ENCODE results near the gene ADAMTS2. TPM values are rescaled to one million over a fixed set of nuclear protein-coding genes. Genes with fewer than 3 reads are reported as not detected.

Gene ADAMTS2
- total and polyA plus RNA-seq, 4 experiments from 2014 or later: 0.07 TPM; not detected in 3

DNA sequence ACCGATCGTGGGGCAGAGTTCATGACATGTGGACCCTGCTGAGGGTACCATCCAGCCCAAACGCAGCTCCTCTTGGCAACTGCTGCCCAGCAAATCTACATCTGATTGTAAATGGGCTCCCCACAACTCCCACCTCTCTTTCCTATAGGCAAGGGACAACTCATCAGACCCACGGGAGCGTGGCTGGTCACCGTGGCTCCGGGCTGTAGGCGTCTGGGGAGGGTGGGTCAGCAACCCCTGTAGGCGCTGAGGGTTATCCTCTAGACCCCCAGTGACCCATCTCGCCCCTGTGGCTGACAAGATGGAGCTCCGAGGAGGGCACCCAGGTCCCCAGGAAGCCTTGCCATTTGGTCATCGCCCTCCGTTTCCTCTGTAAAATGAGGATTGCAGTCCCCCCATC lies 162.7 kb downstream of the ADAMTS2 start:
- Histone ChIP-seq H3K27me3 (ENCODE audit: insufficient read depth, low read length) (no peaks in the 10 kb centered on the region), H3K27ac (ENCODE audit: low read depth, low read length) (no peak overlapping the region), H3K4me3 (ENCODE audit: low read length in 2 of 2) (no peak overlapping the region), H3K36me3 (ENCODE audit: insufficient read depth, low read length) (no peaks in the 10 kb centered on the region), H3K4me1 (ENCODE audit: insufficient read depth, low read length) (no peaks in the 10 kb centered on the region), H3K9me3 (ENCODE audit: control insufficient read depth in 1 of 2, low read length in 2 of 2) (no peaks in the 10 kb centered on the region)
- no peak for DNase-seq
- Mint-ChIP-seq H3K27ac (no peak overlapping the region), H3K27me3 (peaks cover 20 to 30% of the 10 kb centered on the region in 2 donors), H3K4me3 (no peak overlapping the region), H3K9me3 (peaks cover 0 to 11% (median 1%) of the 10 kb centered on the region in 8 donors), H3K4me1 (no peaks in the 10 kb centered on the region), H3K36me3 (no peaks in the 10 kb centered on the region)
- ChIA-PET POLR2A (ENCODE audit: partially characterized antibody) (no interaction called here), CTCF (ENCODE audit: partially characterized antibody) (no interaction called here)
- intact Hi-C loops (cut with micrococcal nuclease): no loop called here

GRCh38 chr5:179181988-179182387 lies 163.3 kb downstream of the ADAMTS2 start:
- intact Hi-C loops (cut with micrococcal nuclease): no loop called here
- Mint-ChIP-seq H3K27ac (no peak overlapping the region), H3K9me3 (peaks cover 0 to 11% (median 1%) of the 10 kb centered on the region in 8 donors), H3K36me3 (no peaks in the 10 kb centered on the region), H3K27me3 (peaks cover 20 to 30% of the 10 kb centered on the region in 2 donors), H3K4me3 (peak overlapping the region in 1 of 8 donors; percentile 20), H3K4me1 (no peaks in the 10 kb centered on the region)
- no peaks in the 10 kb centered on the region for H3K36me3 ChIP-seq (ENCODE audit: insufficient read depth, low read length)
- no peaks in the 10 kb centered on the region for H3K9me3 ChIP-seq (ENCODE audit: control insufficient read depth in 1 of 2, low read length in 2 of 2)
- H3K4me3 ChIP-seq (ENCODE audit: low read length in 2 of 2): no peak overlapping the region
- no peaks in the 10 kb centered on the region for H3K4me1 ChIP-seq (ENCODE audit: insufficient read depth, low read length)
- H3K27ac ChIP-seq (ENCODE audit: low read depth, low read length): no peak overlapping the region
- no peak for DNase-seq
- ChIA-PET POLR2A (ENCODE audit: partially characterized antibody) (no interaction called here), CTCF (ENCODE audit: partially characterized antibody) (no interaction called here)
- no peaks in the 10 kb centered on the region for H3K27me3 ChIP-seq (ENCODE audit: insufficient read depth, low read length)

GRCh38 chr5:179180921-179181645 lies 164.2 kb downstream of the ADAMTS2 start:
- no peak overlapping the region for H3K27ac Mint-ChIP-seq
- no peak overlapping the region for H3K4me3 ChIP-seq (ENCODE audit: low read length in 2 of 2)
- peaks cover 0 to 11% (median 1%) of the 10 kb centered on the region in 8 donors for H3K9me3 Mint-ChIP-seq
- CTCF ChIA-PET (ENCODE audit: partially characterized antibody): no interaction called here
- POLR2A ChIA-PET (ENCODE audit: partially characterized antibody): no interaction called here
- H3K4me1 Mint-ChIP-seq: no peaks in the 10 kb centered on the region
- H3K9me3 ChIP-seq (ENCODE audit: control insufficient read depth in 1 of 2, low read length in 2 of 2): no peaks in the 10 kb centered on the region
- H3K27ac ChIP-seq (ENCODE audit: low read depth, low read length): no peak overlapping the region
- H3K4me1 ChIP-seq (ENCODE audit: insufficient read depth, low read length): no peaks in the 10 kb centered on the region
- no peaks in the 10 kb centered on the region for H3K36me3 ChIP-seq (ENCODE audit: insufficient read depth, low read length)
- intact Hi-C loops (cut with micrococcal nuclease): no loop called here
- H3K4me3 Mint-ChIP-seq: no peak overlapping the region
- no peaks in the 10 kb centered on the region for H3K27me3 ChIP-seq (ENCODE audit: insufficient read depth, low read length)
- peaks cover 23 to 35% of the 10 kb centered on the region in 2 donors for H3K27me3 Mint-ChIP-seq
- no peaks in the 10 kb centered on the region for H3K36me3 Mint-ChIP-seq
- DNase-seq: no peak

GRCh38 chr5:179180061-179180610 lies 165.1 kb downstream of the ADAMTS2 start:
- H3K27me3 ChIP-seq (ENCODE audit: insufficient read depth, low read length): no peaks in the 10 kb centered on the region
- H3K27ac ChIP-seq (ENCODE audit: low read depth, low read length): no peak overlapping the region
- ChIA-PET POLR2A (ENCODE audit: partially characterized antibody) (no interaction called here), CTCF (ENCODE audit: partially characterized antibody) (no interaction called here)
- no peak for DNase-seq
- H3K9me3 ChIP-seq (ENCODE audit: control insufficient read depth in 1 of 2, low read length in 2 of 2): no peaks in the 10 kb centered on the region
- H3K36me3 ChIP-seq (ENCODE audit: insufficient read depth, low read length): no peaks in the 10 kb centered on the region
- no peak overlapping the region for H3K27ac Mint-ChIP-seq
- H3K9me3 Mint-ChIP-seq: peaks cover 0 to 11% (median 1%) of the 10 kb centered on the region in 8 donors
- intact Hi-C loops (cut with micrococcal nuclease): no loop called here
- no peaks in the 10 kb centered on the region for H3K4me1 Mint-ChIP-seq
- H3K4me1 ChIP-seq (ENCODE audit: insufficient read depth, low read length): no peaks in the 10 kb centered on the region
- no peak overlapping the region for H3K4me3 ChIP-seq (ENCODE audit: low read length in 2 of 2)
- H3K4me3 Mint-ChIP-seq: no peak overlapping the region
- H3K27me3 Mint-ChIP-seq: peaks cover 22 to 34% of the 10 kb centered on the region in 2 donors
- H3K36me3 Mint-ChIP-seq: no peaks in the 10 kb centered on the region

GRCh38 chr5:179177711-179178575 lies 167.3 kb downstream of the ADAMTS2 start:
- peaks cover 0 to 11% (median 0%) of the 10 kb centered on the region in 8 donors for H3K9me3 Mint-ChIP-seq
- Histone ChIP-seq H3K9me3 (ENCODE audit: control insufficient read depth in 1 of 2, low read length in 2 of 2) (no peaks in the 10 kb centered on the region), H3K4me3 (ENCODE audit: low read length in 2 of 2) (no peak overlapping the region), H3K27ac (ENCODE audit: low read depth, low read length) (no peak overlapping the region), H3K36me3 (ENCODE audit: insufficient read depth, low read length) (no peaks in the 10 kb centered on the region), H3K27me3 (ENCODE audit: insufficient read depth, low read length) (no peaks in the 10 kb centered on the region), H3K4me1 (ENCODE audit: insufficient read depth, low read length) (no peaks in the 10 kb centered on the region)
- H3K27me3 Mint-ChIP-seq: peaks cover 17 to 18% of the 10 kb centered on the region in 2 donors
- ChIA-PET POLR2A (ENCODE audit: partially characterized antibody) (no interaction called here), CTCF (ENCODE audit: partially characterized antibody) (no interaction called here)
- H3K4me3 Mint-ChIP-seq: no peak overlapping the region
- intact Hi-C loops (cut with micrococcal nuclease): no loop called here
- no peaks in the 10 kb centered on the region for H3K4me1 Mint-ChIP-seq
- no peak overlapping the region for H3K27ac Mint-ChIP-seq
- no peak for DNase-seq
- H3K36me3 Mint-ChIP-seq: no peaks in the 10 kb centered on the region

GRCh38 chr5:179176571-179177230 lies 168.6 kb downstream of the ADAMTS2 start:
- POLR2A ChIA-PET (ENCODE audit: partially characterized antibody): no interaction called here
- Histone ChIP-seq H3K4me1 (ENCODE audit: insufficient read depth, low read length) (no peaks in the 10 kb centered on the region), H3K4me3 (ENCODE audit: low read length in 2 of 2) (no peak overlapping the region), H3K27ac (ENCODE audit: low read depth, low read length) (no peak overlapping the region), H3K27me3 (ENCODE audit: insufficient read depth, low read length) (no peaks in the 10 kb centered on the region), H3K36me3 (ENCODE audit: insufficient read depth, low read length) (no peaks in the 10 kb centered on the region), H3K9me3 (ENCODE audit: control insufficient read depth in 1 of 2, low read length in 2 of 2) (no peaks in the 10 kb centered on the region)
- DNase-seq: no peak
- peaks cover 13 to 15% of the 10 kb centered on the region in 2 donors for H3K27me3 Mint-ChIP-seq
- CTCF ChIA-PET (ENCODE audit: partially characterized antibody): no interaction called here
- intact Hi-C loops (cut with micrococcal nuclease): no loop called here
- no peak overlapping the region for H3K4me3 Mint-ChIP-seq
- H3K4me1 Mint-ChIP-seq: no peaks in the 10 kb centered on the region
- H3K9me3 Mint-ChIP-seq: peaks cover 0 to 11% (median 0%) of the 10 kb centered on the region in 8 donors
- no peaks in the 10 kb centered on the region for H3K36me3 Mint-ChIP-seq
- H3K27ac Mint-ChIP-seq: no peak overlapping the region

- CTCF ChIA-PET (ENCODE audit: partially characterized antibody): no interaction called here
- intact Hi-C loops (cut with micrococcal nuclease): no loop called here
Observed at GRCh38 chr5:179176166-179176565, 169.1 kb downstream of the ADAMTS2 start.

More at GRCh38 chr5:179176166-179176565, 169.1 kb downstream of the ADAMTS2 start:
- no peaks in the 10 kb centered on the region for H3K36me3 Mint-ChIP-seq
- Histone ChIP-seq H3K4me3 (ENCODE audit: low read length in 2 of 2) (no peak overlapping the region), H3K9me3 (ENCODE audit: control insufficient read depth in 1 of 2, low read length in 2 of 2) (no peaks in the 10 kb centered on the region), H3K36me3 (ENCODE audit: insufficient read depth, low read length) (no peaks in the 10 kb centered on the region), H3K27ac (ENCODE audit: low read depth, low read length) (no peak overlapping the region), H3K27me3 (ENCODE audit: insufficient read depth, low read length) (no peaks in the 10 kb centered on the region), H3K4me1 (ENCODE audit: insufficient read depth, low read length) (no peaks in the 10 kb centered on the region)
- peaks cover 12 to 13% of the 10 kb centered on the region in 2 donors for H3K27me3 Mint-ChIP-seq
- POLR2A ChIA-PET (ENCODE audit: partially characterized antibody): no interaction called here
- no peak overlapping the region for H3K27ac Mint-ChIP-seq
- DNase-seq: no peak
- H3K4me1 Mint-ChIP-seq: no peaks in the 10 kb centered on the region
- H3K4me3 Mint-ChIP-seq: no peak overlapping the region
- peaks cover 0 to 11% (median 0%) of the 10 kb centered on the region in 8 donors for H3K9me3 Mint-ChIP-seq

All from CD4-positive, alpha-beta memory T cell (primary cell).